Psoas muscle (tissue), 7 donors: Measurements from ENCODE around the gene ZNF530. TPM values are rescaled to one million over a fixed set of nuclear protein-coding genes. Genes with fewer than 3 reads are reported as not detected.

ENCODE experiments used
- polyA plus RNA-seq, 3 donors: library from polyadenylated mRNA; stranded (reverse); fragments of 200-250 nt; gene quantifications; one replicate each; pipeline ENCODE4 v1.2.3, GENCODE V29; 2013
- total RNA-seq, 4 donors: library from RNA; stranded (reverse); fragmentation: NEBNext Ultra II Directional in 2 of 4; extraction: Animal tissue kit (Norgen Biotek cat#: 25700) in 2 of 4; gene quantifications; one replicate each; pipeline versions ENCODE4 v1.2.1 to v1.2.4, GENCODE V29; 2021 to 2023
- donor health status: healthy with polysubstance abuse.
- donor health status: DM: no; HTN: no; CAD: no; lungs with moderate emphysema.
- donor health status: Bipolar disorder and iron deficiency.
- donor health status: healthy.
- donor health status: DM: no; HTN: no; CAD: no.
- donor health status: DM: no; HTN: no; CAD: no.
- donor health status: DM: yes; HTN: yes; CAD: no.

Gene ZNF530
- total and polyA plus RNA-seq, 7 donors = 0.81 to 11.7 (median 2.3) TPM

Other genes with a start within 250 kb of the ZNF530 start
- gene ZNF304, start 248.6 kb upstream of the ZNF530 start, total RNA-seq = 1 to 10 TPM; 3.3 to 8.8 (median 6.8) TPM
- 1 to 10 TPM; 2.3 to 6.2 (median 3.3) TPM for gene ZNF304, start 248.6 kb upstream of the ZNF530 start, polyA plus RNA-seq
- 10 to 100 TPM; 12.6 to 21.3 (median 17.5) TPM for gene TRAPPC2B, start 236.3 kb upstream of the ZNF530 start, total RNA-seq
- 10 to 100 TPM; 30.9 to 78.7 (median 38.9) TPM for gene TRAPPC2B, start 236.3 kb upstream of the ZNF530 start, polyA plus RNA-seq
- gene ZNF547, start 236.3 kb upstream of the ZNF530 start, total RNA-seq = 1 to 10 TPM; 1.1 to 2.8 (median 1.9) TPM
- gene ZNF547, start 236.3 kb upstream of the ZNF530 start, polyA plus RNA-seq = 1 to 10 TPM in 2 of 3 donors, under 1 TPM in 1; 0.80 to 3.3 (median 1.1) TPM
- 10 to 100 TPM in 2 of 4 donors, 1 to 10 TPM in 2; 5.6 to 12.1 (median 8.3) TPM for gene ZNF548, start 210.0 kb upstream of the ZNF530 start, total RNA-seq
- gene ZNF548, start 210.0 kb upstream of the ZNF530 start, polyA plus RNA-seq = 1 to 10 TPM; 3.2 to 9.9 (median 4.6) TPM
- 10 to 100 TPM in 1 of 4 donors, 1 to 10 TPM in 3; 4.8 to 11.0 (median 6.3) TPM for gene ZNF17, start 188.7 kb upstream of the ZNF530 start, total RNA-seq
- gene ZNF17, start 188.7 kb upstream of the ZNF530 start, polyA plus RNA-seq = 1 to 10 TPM; 3.6 to 9.0 (median 4.4) TPM
- 10 to 100 TPM in 2 of 4 donors, 1 to 10 TPM in 2; 5.1 to 11.9 (median 8.0) TPM for gene ZNF749, start 164.6 kb upstream of the ZNF530 start, total RNA-seq
- gene ZNF749, start 164.6 kb upstream of the ZNF530 start, polyA plus RNA-seq = 10 to 100 TPM in 2 of 3 donors, 1 to 10 TPM in 1; 6.7 to 22.4 (median 19.7) TPM
- gene VN1R1, start 142.7 kb upstream of the ZNF530 start, total RNA-seq = 1 to 10 TPM in 3 of 4 donors, under 1 TPM in 1; 0.76 to 4.1 (median 2.3) TPM
- under 1 TPM; 0.42 to 0.57 (median 0.51) TPM for gene VN1R1, start 142.7 kb upstream of the ZNF530 start, polyA plus RNA-seq
- gene ZNF772, start 122.3 kb upstream of the ZNF530 start, total RNA-seq = 10 to 100 TPM; 12.0 to 15.2 (median 14.1) TPM
- 1 to 10 TPM; 2.7 to 8.7 (median 3.0) TPM for gene ZNF772, start 122.3 kb upstream of the ZNF530 start, polyA plus RNA-seq
- gene ZNF419, start 112.1 kb upstream of the ZNF530 start, total RNA-seq = 1 to 10 TPM; 4.1 to 7.5 (median 6.9) TPM
- gene ZNF419, start 112.1 kb upstream of the ZNF530 start, polyA plus RNA-seq = 10 to 100 TPM in 1 of 3 donors, 1 to 10 TPM in 2; 5.9 to 24.4 (median 6.9) TPM
- 1 to 10 TPM; 2.7 to 5.7 (median 4.4) TPM for gene ZNF773, start 99.9 kb upstream of the ZNF530 start, total RNA-seq
- gene ZNF773, start 99.9 kb upstream of the ZNF530 start, polyA plus RNA-seq = 1 to 10 TPM; 2.3 to 7.5 (median 3.0) TPM
- gene ZNF549, start 72.5 kb upstream of the ZNF530 start, total RNA-seq = 1 to 10 TPM; 1.5 to 4.0 (median 2.3) TPM
- 1 to 10 TPM; 1.4 to 4.6 (median 2.6) TPM for gene ZNF549, start 72.5 kb upstream of the ZNF530 start, polyA plus RNA-seq
- gene ZNF550, start 40.0 kb upstream of the ZNF530 start, total RNA-seq = 1 to 10 TPM; 2.1 to 4.9 (median 4.6) TPM
- 1 to 10 TPM; 1.5 to 5.0 (median 2.9) TPM for gene ZNF550, start 40.0 kb upstream of the ZNF530 start, polyA plus RNA-seq
- 1 to 10 TPM; 2.1 to 4.0 (median 2.4) TPM for gene ZNF416, start 21.0 kb upstream of the ZNF530 start, total RNA-seq
- 1 to 10 TPM; 1.9 to 2.9 (median 2.3) TPM for gene ZNF416, start 21.0 kb upstream of the ZNF530 start, polyA plus RNA-seq
- 1 to 10 TPM in 2 of 4 donors, under 1 TPM in 2; 0.74 to 2.9 (median 1.3) TPM for gene ZIK1, start 15.7 kb upstream of the ZNF530 start, total RNA-seq
- gene ZIK1, start 15.7 kb upstream of the ZNF530 start, polyA plus RNA-seq = 1 to 10 TPM in 2 of 3 donors, under 1 TPM in 1; 0.72 to 4.4 (median 2.5) TPM
- 1 to 10 TPM; 5.4 to 8.1 (median 7.5) TPM for gene ZNF134, start 14.4 kb downstream of the ZNF530 start, total RNA-seq
- gene ZNF134, start 14.4 kb downstream of the ZNF530 start, polyA plus RNA-seq = 1 to 10 TPM; 3.4 to 8.6 (median 4.4) TPM
- 1 to 10 TPM; 1.6 to 6.9 (median 4.9) TPM for gene ZNF211, start 33.3 kb downstream of the ZNF530 start, total RNA-seq
- gene ZNF211, start 33.3 kb downstream of the ZNF530 start, polyA plus RNA-seq = 1 to 10 TPM; 2.9 to 4.9 (median 3.3) TPM
- gene ZSCAN4, start 69.0 kb downstream of the ZNF530 start, total RNA-seq = not detected
- gene ZSCAN4, start 69.0 kb downstream of the ZNF530 start, polyA plus RNA-seq = under 1 TPM in 1 of 3 donors, not detected in 2; 0.03 TPM
- 1 to 10 TPM; 1.4 to 2.6 (median 2.0) TPM for gene ZNF551, start 82.1 kb downstream of the ZNF530 start, total RNA-seq
- 1 to 10 TPM; 1.5 to 2.5 (median 1.9) TPM for gene ZNF551, start 82.1 kb downstream of the ZNF530 start, polyA plus RNA-seq
- 1 to 10 TPM; 1.1 to 2.8 (median 2.2) TPM for gene ZNF154, start 109.3 kb downstream of the ZNF530 start, total RNA-seq
- gene ZNF154, start 109.3 kb downstream of the ZNF530 start, polyA plus RNA-seq = 1 to 10 TPM in 1 of 3 donors, under 1 TPM in 2; 0.61 to 1.4 (median 0.68) TPM
- 1 to 10 TPM; 3.4 to 8.8 (median 5.8) TPM for gene ZNF671, start 127.7 kb downstream of the ZNF530 start, total RNA-seq
- 1 to 10 TPM; 3.1 to 5.1 (median 3.1) TPM for gene ZNF671, start 127.7 kb downstream of the ZNF530 start, polyA plus RNA-seq
- gene ZNF776, start 146.9 kb downstream of the ZNF530 start, total RNA-seq = 10 to 100 TPM in 1 of 4 donors, 1 to 10 TPM in 3; 7.7 to 15.5 (median 9.0) TPM
- gene ZNF776, start 146.9 kb downstream of the ZNF530 start, polyA plus RNA-seq = 10 to 100 TPM in 1 of 3 donors, 1 to 10 TPM in 2; 3.6 to 12.4 (median 4.4) TPM
- gene ZNF586, start 169.8 kb downstream of the ZNF530 start, total RNA-seq = 10 to 100 TPM; 10.9 to 14.1 (median 12.1) TPM
- gene ZNF586, start 169.8 kb downstream of the ZNF530 start, polyA plus RNA-seq = 10 to 100 TPM in 1 of 3 donors, 1 to 10 TPM in 2; 7.1 to 10.5 (median 8.6) TPM
- 1 to 10 TPM; 1.2 to 4.1 (median 2.4) TPM for gene ZNF552, start 215.0 kb downstream of the ZNF530 start, total RNA-seq
- gene ZNF552, start 215.0 kb downstream of the ZNF530 start, polyA plus RNA-seq = 1 to 10 TPM; 1.8 to 6.1 (median 3.5) TPM
- 1 to 10 TPM; 3.9 to 7.9 (median 5.9) TPM for gene ZNF587B, start 230.4 kb downstream of the ZNF530 start, total RNA-seq
- gene ZNF587B, start 230.4 kb downstream of the ZNF530 start, polyA plus RNA-seq = 1 to 10 TPM; 1.4 to 7.0 (median 3.9) TPM
- 10 to 100 TPM; 14.0 to 15.3 (median 14.9) TPM for gene ZNF587, start 250.0 kb downstream of the ZNF530 start, total RNA-seq
- 10 to 100 TPM in 1 of 3 donors, 1 to 10 TPM in 2; 2.5 to 11.2 (median 4.6) TPM for gene ZNF587, start 250.0 kb downstream of the ZNF530 start, polyA plus RNA-seq